NT2/D1 (cell line): ENCODE measurements around the gene FNDC3B.

Source experiments
- DNase-seq: peaks from one replicate; pipeline ENCODE4 v3.0.0-alpha.2; 2011; ENCODE audit warnings: low read depth, low spot score
- H3K27me3 ChIP-seq: 2 replicates; pipeline ENCODE4 v1.6.0; 2011; ENCODE audit warnings: mild to moderate bottlenecking; ENCODE audit not compliant: insufficient read length, insufficient read depth
- H3K36me3 ChIP-seq: 2 replicates; pipeline ENCODE4 v1.6.1; 2011; ENCODE audit warnings: mild to moderate bottlenecking, low read length, mixed read lengths; ENCODE audit not compliant: insufficient read depth, insufficient read length
- H3K4me1 ChIP-seq: 2 replicates; pipeline ENCODE4 v1.5.1; 2011; ENCODE audit not compliant: insufficient read depth, insufficient read length
- H3K4me3 ChIP-seq: 2 replicates; pipeline ENCODE4 v1.5.1; 2011; ENCODE audit warnings: low read depth; ENCODE audit not compliant: insufficient read length
- H3K9ac ChIP-seq: 2 replicates; pipeline ENCODE4 v1.6.0; 2011; ENCODE audit warnings: low read depth; ENCODE audit not compliant: insufficient read length
- H3K9me3 ChIP-seq: 2 replicates; pipeline ENCODE4 v1.5.1; 2011; ENCODE audit warnings: mild to moderate bottlenecking, low read length; ENCODE audit not compliant: insufficient read depth
- SUZ12 ChIP-seq: IDR thresholded peaks from 2 replicates; pipeline ENCODE4 v1.6.1; 2011; ENCODE audit not compliant: insufficient read length, insufficient read depth; ENCODE audit errors: extremely low read depth
- YY1 ChIP-seq: IDR thresholded peaks from 2 replicates; pipeline ENCODE4 v1.6.1; 2011; ENCODE audit not compliant: insufficient read length, insufficient read depth
- ZNF274 ChIP-seq: IDR thresholded peaks from 2 replicates; pipeline ENCODE4 v1.6.1; 2011; ENCODE audit warnings: mild to moderate bottlenecking, low read depth, low read length

The FNDC3B gene

GRCh38 chr3:172199850-172200369 lies 160.5 kb downstream of the FNDC3B start:
- no peaks in the 10 kb centered on the region for H3K36me3 ChIP-seq
- H3K4me3 ChIP-seq = no peak overlapping the region
- no peaks in the 10 kb centered on the region for H3K4me1 ChIP-seq
- no peak for TF ChIP-seq SUZ12
- no peak for TF ChIP-seq YY1
- no peak for TF ChIP-seq ZNF274
- H3K9ac ChIP-seq = no peak overlapping the region
- no peaks in the 10 kb centered on the region for H3K27me3 ChIP-seq
- DNase-seq = no peak
- H3K9me3 ChIP-seq = peaks cover 5% of the 10 kb centered on the region; the same call in 1 of the 2 replicates

- no peak for DNase-seq
- peaks cover 6% of the 10 kb centered on the region for H3K36me3 ChIP-seq
Observed at GRCh38 chr3:172201136-172201869, 161.9 kb downstream of the FNDC3B start.

GRCh38 chr3:172201870-172202236 lies 162.5 kb downstream of the FNDC3B start:
- Histone ChIP-seq H3K4me3 (no peak overlapping the region), H3K9me3 (peaks cover 20% of the 10 kb centered on the region), H3K36me3 (peaks cover 6% of the 10 kb centered on the region), H3K4me1 (no peaks in the 10 kb centered on the region), H3K27me3 (no peaks in the 10 kb centered on the region), H3K9ac (no peak overlapping the region)
- no peak for DNase-seq
- TF ChIP-seq SUZ12 (no peak), YY1 (no peak), ZNF274 (no peak)

More at GRCh38 chr3:172201136-172201869, 161.9 kb downstream of the FNDC3B start:
- H3K27me3 ChIP-seq = no peaks in the 10 kb centered on the region
- TF ChIP-seq YY1 (no peak), SUZ12 (no peak), ZNF274 (no peak)
- no peak overlapping the region for H3K9ac ChIP-seq
- H3K9me3 ChIP-seq = peaks cover 19% of the 10 kb centered on the region
- H3K4me3 ChIP-seq = no peak overlapping the region
- no peaks in the 10 kb centered on the region for H3K4me1 ChIP-seq

- TF ChIP-seq YY1 (no peak), ZNF274 (no peak), SUZ12 (no peak)
- Histone ChIP-seq H3K9me3 (peaks cover 20% of the 10 kb centered on the region), H3K27me3 (no peaks in the 10 kb centered on the region), H3K4me1 (no peaks in the 10 kb centered on the region), H3K36me3 (peaks cover 6% of the 10 kb centered on the region), H3K9ac (no peak overlapping the region), H3K4me3 (no peak overlapping the region)
- no peak for DNase-seq
Observed at GRCh38 chr3:172202797-172203196, 163.4 kb downstream of the FNDC3B start.

- Histone ChIP-seq H3K9ac (no peak overlapping the region), H3K9me3 (peaks cover 20% of the 10 kb centered on the region), H3K27me3 (no peaks in the 10 kb centered on the region), H3K4me3 (no peak overlapping the region), H3K36me3 (peaks cover 6% of the 10 kb centered on the region), H3K4me1 (peaks cover 1% of the 10 kb centered on the region)
- DNase-seq = no peak
- no peak for TF ChIP-seq SUZ12
- no peak for TF ChIP-seq ZNF274
- no peak for TF ChIP-seq YY1
Observed at GRCh38 chr3:172203522-172204258, 164.3 kb downstream of the FNDC3B start.

GRCh38 chr3:172204716-172205115 lies 165.3 kb downstream of the FNDC3B start:
- Histone ChIP-seq H3K36me3 (peaks cover 11% of the 10 kb centered on the region), H3K4me1 (peaks cover 12% of the 10 kb centered on the region), H3K4me3 (no peak overlapping the region), H3K9me3 (peaks cover 20% of the 10 kb centered on the region), H3K27me3 (no peaks in the 10 kb centered on the region), H3K9ac (no peak overlapping the region)
- DNase-seq = no peak
- TF ChIP-seq YY1 (no peak), SUZ12 (no peak), ZNF274 (no peak)

GRCh38 chr3:172208586-172209332 lies 169.4 kb downstream of the FNDC3B start:
- no peak overlapping the region for H3K9ac ChIP-seq
- H3K4me3 ChIP-seq = no peak overlapping the region
- peaks cover 20% of the 10 kb centered on the region for H3K9me3 ChIP-seq
- no peak for TF ChIP-seq YY1
- TF ChIP-seq ZNF274 = no peak
- DNase-seq = no peak
- H3K36me3 ChIP-seq = peaks cover 14% of the 10 kb centered on the region
- H3K4me1 ChIP-seq = peaks cover 13% of the 10 kb centered on the region
- no peaks in the 10 kb centered on the region for H3K27me3 ChIP-seq
